PFSK-1 (cell line): Measurements from ENCODE around the gene TMPRSS3.

Source experiments
- FOXP2 ChIP-seq: optimal IDR thresholded peaks from 2 replicates; pipeline ENCODE3; 2011; ENCODE audit warnings: borderline replicate concordance, control low read depth, inconsistent platforms; ENCODE audit not compliant: insufficient read depth; ENCODE audit errors: extremely low read length, extremely low read depth
- POLR2AphosphoS5 ChIP-seq: IDR thresholded peaks from 2 replicates; pipeline ENCODE4 v1.6.1; 2012; ENCODE audit warnings: low read depth, mild to moderate bottlenecking, control low read depth, low read length, moderate library complexity
- SIN3A ChIP-seq: IDR thresholded peaks from 2 replicates; pipeline ENCODE4 v1.6.1; 2012; ENCODE audit warnings: mild to moderate bottlenecking, low read length, moderate library complexity, borderline replicate concordance; ENCODE audit not compliant: insufficient read depth
- TAF1 ChIP-seq: IDR thresholded peaks from 2 replicates; pipeline ENCODE4 v1.6.1; 2012; ENCODE audit warnings: low read length, control low read depth, borderline replicate concordance; ENCODE audit not compliant: insufficient read depth
- TF ChIP-seq, protein P1 (sequence below), 2 experiments: IDR thresholded peaks; 2 replicates each; pipeline versions ENCODE4 v1.6.1 to v1.8.0; 2011 to 2012; ENCODE audit warnings: low read depth in 2 of 2, low read length in 2 of 2, control low read depth in 1 of 2, inconsistent platforms in 1 of 2, mild to moderate bottlenecking in 1 of 2, moderate library complexity in 1 of 2; ENCODE audit not compliant: insufficient read depth in 1 of 2

DNA sequence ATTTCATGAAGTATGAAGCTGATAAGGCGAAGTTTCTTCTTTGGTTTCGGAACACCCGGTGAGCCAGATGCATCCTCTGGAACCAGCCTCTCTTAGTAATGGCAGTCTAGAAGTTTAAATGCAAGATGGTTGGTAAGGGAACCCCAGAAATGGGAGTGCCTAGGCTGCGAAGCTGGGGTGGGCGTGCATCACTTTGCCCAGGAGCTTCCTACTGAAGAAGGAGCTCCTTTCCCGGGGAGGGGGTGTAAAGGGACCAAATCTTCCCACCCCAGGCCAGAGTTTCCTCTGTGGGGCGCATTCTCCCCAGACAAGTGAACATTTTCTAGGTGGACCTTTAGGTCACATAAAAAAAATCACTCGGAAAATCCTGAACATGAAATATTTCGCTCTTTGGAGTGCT is 49.4 kb downstream of the TMPRSS3 start:
- TF ChIP-seq POLR2AphosphoS5 (no peak), TAF1 (no peak), SIN3A (no peak), FOXP2 (no peak)
- TF ChIP-seq, protein P1, sequence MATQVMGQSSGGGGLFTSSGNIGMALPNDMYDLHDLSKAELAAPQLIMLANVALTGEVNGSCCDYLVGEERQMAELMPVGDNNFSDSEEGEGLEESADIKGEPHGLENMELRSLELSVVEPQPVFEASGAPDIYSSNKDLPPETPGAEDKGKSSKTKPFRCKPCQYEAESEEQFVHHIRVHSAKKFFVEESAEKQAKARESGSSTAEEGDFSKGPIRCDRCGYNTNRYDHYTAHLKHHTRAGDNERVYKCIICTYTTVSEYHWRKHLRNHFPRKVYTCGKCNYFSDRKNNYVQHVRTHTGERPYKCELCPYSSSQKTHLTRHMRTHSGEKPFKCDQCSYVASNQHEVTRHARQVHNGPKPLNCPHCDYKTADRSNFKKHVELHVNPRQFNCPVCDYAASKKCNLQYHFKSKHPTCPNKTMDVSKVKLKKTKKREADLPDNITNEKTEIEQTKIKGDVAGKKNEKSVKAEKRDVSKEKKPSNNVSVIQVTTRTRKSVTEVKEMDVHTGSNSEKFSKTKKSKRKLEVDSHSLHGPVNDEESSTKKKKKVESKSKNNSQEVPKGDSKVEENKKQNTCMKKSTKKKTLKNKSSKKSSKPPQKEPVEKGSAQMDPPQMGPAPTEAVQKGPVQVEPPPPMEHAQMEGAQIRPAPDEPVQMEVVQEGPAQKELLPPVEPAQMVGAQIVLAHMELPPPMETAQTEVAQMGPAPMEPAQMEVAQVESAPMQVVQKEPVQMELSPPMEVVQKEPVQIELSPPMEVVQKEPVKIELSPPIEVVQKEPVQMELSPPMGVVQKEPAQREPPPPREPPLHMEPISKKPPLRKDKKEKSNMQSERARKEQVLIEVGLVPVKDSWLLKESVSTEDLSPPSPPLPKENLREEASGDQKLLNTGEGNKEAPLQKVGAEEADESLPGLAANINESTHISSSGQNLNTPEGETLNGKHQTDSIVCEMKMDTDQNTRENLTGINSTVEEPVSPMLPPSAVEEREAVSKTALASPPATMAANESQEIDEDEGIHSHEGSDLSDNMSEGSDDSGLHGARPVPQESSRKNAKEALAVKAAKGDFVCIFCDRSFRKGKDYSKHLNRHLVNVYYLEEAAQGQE (IDR thresholded peaks at IDR 0.05; ENCODE audit: insufficient read depth in 1 of 2, low read depth in 2 of 2, low read length in 2 of 2), result no peak
